Measurements from ENCODE around the gene CYLD.

The CYLD gene

DNA sequence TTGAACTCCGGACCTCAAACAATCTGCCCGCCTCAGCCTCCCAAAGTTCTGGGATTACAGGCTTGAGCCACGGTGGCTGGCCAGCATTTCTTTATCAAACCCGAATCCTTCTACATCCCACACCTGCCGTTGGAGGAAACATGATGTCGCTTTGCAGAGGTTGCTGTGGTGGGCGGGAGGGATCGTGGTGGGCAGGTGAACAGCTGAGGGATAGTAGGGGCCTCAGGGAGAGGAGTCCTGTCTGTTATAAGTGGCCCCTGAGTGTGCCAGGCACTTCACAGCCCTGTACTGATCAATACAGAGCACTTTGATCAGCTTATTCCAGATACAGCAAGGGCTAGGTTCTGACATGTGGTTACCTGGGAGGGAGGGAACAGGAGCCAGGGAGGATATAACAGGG is 76.5 kb downstream of the CYLD start:
- TF ChIP-seq, protein P1, sequence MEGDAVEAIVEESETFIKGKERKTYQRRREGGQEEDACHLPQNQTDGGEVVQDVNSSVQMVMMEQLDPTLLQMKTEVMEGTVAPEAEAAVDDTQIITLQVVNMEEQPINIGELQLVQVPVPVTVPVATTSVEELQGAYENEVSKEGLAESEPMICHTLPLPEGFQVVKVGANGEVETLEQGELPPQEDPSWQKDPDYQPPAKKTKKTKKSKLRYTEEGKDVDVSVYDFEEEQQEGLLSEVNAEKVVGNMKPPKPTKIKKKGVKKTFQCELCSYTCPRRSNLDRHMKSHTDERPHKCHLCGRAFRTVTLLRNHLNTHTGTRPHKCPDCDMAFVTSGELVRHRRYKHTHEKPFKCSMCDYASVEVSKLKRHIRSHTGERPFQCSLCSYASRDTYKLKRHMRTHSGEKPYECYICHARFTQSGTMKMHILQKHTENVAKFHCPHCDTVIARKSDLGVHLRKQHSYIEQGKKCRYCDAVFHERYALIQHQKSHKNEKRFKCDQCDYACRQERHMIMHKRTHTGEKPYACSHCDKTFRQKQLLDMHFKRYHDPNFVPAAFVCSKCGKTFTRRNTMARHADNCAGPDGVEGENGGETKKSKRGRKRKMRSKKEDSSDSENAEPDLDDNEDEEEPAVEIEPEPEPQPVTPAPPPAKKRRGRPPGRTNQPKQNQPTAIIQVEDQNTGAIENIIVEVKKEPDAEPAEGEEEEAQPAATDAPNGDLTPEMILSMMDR (IDR thresholded peaks at IDR 0.05; ENCODE audit: low read depth, low read length), result no peak

DNA sequence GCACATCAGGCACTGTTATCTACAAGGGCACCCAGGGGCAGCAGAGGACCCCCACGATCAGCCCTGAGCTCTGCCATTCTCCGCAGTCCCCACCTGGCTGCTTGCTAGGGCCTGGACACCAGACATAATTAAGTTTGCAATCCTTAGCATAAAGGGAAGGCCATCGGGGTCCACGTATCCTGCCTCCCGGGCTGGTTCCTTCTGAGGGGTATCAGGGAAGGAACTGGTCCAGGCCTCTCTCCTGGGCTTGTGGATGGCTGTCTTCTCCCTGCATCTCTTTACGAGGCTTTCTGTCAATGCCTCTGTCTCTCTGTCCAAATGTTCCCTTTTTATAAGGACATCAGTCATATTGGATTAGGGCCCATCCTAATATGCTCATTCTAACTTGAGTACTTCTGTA is 77.8 kb downstream of the CYLD start:
- DNase-seq (ENCODE audit: extremely low read depth, low read depth), result no peak
- TF ChIP-seq, protein P1 (IDR thresholded peaks at IDR 0.05; ENCODE audit: low read depth, low read length), result no peak

More for the DNA sequence above, 76.5 kb downstream of the CYLD start:
- DNase-seq (ENCODE audit: extremely low read depth, low read depth), result no peak

DNA sequence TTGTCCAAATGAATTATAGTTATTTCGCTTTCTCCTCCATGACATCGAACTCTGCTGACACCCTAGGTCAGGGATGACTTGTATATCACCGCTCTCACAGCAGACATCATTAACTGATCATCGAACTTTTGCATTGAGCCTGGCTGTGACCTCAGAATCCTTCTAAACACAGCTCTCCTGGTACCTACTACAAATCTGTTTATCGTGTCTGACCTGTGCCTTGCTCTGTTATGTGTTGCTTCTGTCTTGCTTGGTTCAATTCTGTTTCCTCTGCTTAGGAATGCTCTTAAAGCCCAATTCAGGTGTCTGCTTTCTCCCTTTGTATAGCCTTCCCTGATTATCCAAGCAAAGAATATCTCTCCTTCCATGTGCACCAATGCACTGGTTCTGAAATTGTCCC is 78.3 kb downstream of the CYLD start:
- TF ChIP-seq, protein P1 (IDR thresholded peaks at IDR 0.05; ENCODE audit: low read depth, low read length), result no peak
- DNase-seq (ENCODE audit: extremely low read depth, low read depth), result no peak

DNA sequence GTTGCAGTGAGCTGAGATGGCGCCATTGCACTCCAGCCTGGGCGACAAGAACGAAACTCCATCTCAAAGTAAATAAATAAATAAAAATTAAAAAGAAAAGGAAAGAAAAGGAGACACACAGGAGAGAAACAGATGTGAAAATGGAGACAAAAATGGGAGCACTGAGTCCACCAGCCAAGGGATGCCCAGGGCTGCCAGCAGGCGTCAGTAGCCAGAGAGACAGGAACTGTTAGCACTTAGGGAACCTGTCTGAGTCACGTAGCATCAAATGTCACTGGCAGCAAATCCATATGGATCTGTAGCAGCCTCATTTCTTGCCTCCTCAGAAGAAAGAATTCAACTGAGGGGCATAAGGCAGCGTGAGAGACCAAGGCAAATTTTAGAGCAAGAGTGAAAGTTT is 79.7 kb downstream of the CYLD start:
- TF ChIP-seq, protein P1 (IDR thresholded peaks at IDR 0.05; ENCODE audit: low read depth, low read length), result no peak; the same call in none of the 2 replicates
- DNase-seq (ENCODE audit: extremely low read depth, low read depth), result no peak

DNA sequence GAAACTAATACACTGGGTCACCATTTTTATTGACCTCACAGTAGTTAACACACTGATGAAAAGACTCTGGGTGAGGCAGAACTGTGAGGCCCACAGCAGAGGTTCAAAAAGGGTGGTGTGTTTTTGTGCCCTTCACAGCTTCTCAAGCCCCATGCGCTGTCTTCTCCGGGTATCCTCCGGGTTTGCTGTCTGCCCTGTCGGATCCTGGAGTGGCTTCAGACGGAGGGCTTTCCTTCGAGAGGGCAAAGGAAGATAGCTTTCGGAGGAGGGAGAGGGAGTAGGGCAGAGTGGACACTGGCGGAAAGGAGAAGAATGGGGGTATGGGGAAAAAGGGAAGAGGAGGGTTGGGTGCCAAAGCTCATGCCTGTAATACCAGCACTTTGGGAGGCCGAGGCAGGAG is 80.8 kb downstream of the CYLD start:
- no peak for DNase-seq (ENCODE audit: extremely low read depth, low read depth)

DNA sequence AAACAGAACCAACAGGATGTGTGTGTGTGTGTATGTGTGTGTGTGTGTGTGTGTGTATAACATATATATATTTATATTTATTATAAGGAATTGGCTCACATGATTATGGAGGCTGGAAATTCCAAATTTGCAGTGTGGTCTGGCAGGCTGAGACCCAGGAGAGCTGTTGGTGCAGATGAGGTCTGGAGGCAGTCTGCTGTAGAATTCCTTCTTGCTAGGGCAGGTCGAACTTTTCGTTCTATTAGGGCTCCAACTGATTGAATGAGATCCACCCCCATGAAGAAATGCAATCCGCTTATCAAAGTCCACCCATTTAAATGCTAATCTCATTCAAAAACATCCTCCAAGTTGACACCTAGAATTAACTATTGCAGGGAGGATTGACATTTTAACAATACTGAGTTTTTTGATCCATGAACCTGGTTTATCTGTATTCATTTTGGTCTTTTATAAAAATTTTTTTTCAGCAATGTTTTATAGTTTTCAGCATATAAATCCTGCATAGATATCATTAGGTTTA is 85.0 kb downstream of the CYLD start:
- TF ChIP-seq, protein P1 (IDR thresholded peaks at IDR 0.05; ENCODE audit: low read depth, low read length), result no peak
- DNase-seq (ENCODE audit: extremely low read depth, low read depth), result no peak

More for the DNA sequence above, 80.8 kb downstream of the CYLD start:
- TF ChIP-seq, protein P1 (IDR thresholded peaks at IDR 0.05; ENCODE audit: low read depth, low read length), result no peak

DNA sequence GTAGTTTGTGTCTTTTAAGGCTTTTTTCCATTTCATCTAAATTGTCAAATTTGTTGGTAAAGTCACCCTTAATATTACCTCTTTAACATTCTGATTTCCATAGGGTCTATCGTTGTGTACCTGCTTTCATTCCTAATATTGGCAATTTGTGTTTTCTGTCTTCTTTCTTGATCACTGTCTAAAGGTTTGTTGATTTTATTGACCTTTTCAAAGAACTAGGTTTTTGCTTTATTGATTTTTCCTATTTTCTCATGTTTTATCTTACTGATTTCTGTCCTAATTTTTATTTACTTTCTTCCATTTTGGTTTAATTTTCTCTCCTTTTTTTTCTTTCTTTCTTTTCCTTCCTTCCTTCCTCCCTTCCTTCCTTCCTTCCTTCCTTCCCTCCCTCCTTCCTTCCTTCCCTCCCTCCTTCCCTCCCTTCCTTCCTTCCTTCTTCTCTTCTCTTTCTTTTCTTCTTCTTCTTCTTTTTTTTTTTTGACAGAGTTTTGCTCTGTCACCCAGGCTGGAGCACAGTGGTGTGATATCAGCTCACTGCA is 86.3 kb downstream of the CYLD start:
- TF ChIP-seq, protein P1 (IDR thresholded peaks at IDR 0.05; ENCODE audit: low read depth, low read length), result no peak
- DNase-seq (ENCODE audit: extremely low read depth, low read depth), result no peak
